GM12878 (cell line): ENCODE measurements around the gene TMEM208. TPM values are rescaled to one million over a fixed set of nuclear protein-coding genes. Genes with fewer than 3 reads are reported as not detected.

ENCODE experiments used
- ASH2L ChIP-seq: fragments of 300-600, 200-600 bp; sonication (generic); IDR thresholded peaks from 2 replicates; pipeline ENCODE4 v1.6.1; 2017; ENCODE audit warnings: low read depth, mild to moderate bottlenecking, borderline replicate concordance
- BCL11A ChIP-seq: IDR thresholded peaks from 2 replicates; pipeline ENCODE4 v1.6.1; 2011; ENCODE audit warnings: low read depth, low read length
- CHD4 ChIP-seq: fragments of 200-600 bp; sonication (generic); IDR thresholded peaks from 2 replicates; pipeline ENCODE4 v1.6.1; 2016; ENCODE audit warnings: mild to moderate bottlenecking
- CREM ChIP-seq: IDR thresholded peaks from 2 replicates; pipeline ENCODE4 v1.6.1; 2014; ENCODE audit warnings: antibody characterized with exemption, low read depth
- GATAD2B ChIP-seq: fragments of 450-650 bp; conservative IDR thresholded peaks from 2 replicates; pipeline ENCODE4 v1.6.1; 2017; ENCODE audit warnings: low read depth, mild to moderate bottlenecking, moderate library complexity
- HCFC1 ChIP-seq: fragments of 150-350 bp; IDR thresholded peaks from 2 replicates; pipeline ENCODE4 v1.6.1; 2014; ENCODE audit warnings: low read length
- HDAC6 ChIP-seq: fragments of 200-600 bp; sonication (generic); IDR thresholded peaks from one replicate; pipeline ENCODE4 v1.8.0; 2017; ENCODE audit warnings: antibody characterized with exemption; ENCODE audit not compliant: unreplicated experiment
- MEF2B ChIP-seq: fragments of 450-650 bp; IDR thresholded peaks from 2 replicates; pipeline ENCODE4 v1.6.1; 2018; ENCODE audit warnings: mild to moderate bottlenecking, moderate library complexity; ENCODE audit not compliant: partially characterized antibody, poor library complexity, severe bottlenecking
- MYC ChIP-seq: IDR thresholded peaks from 2 replicates; pipeline ENCODE4 v1.6.1; 2011; ENCODE audit warnings: mild to moderate bottlenecking, low read length, moderate library complexity, inconsistent platforms; ENCODE audit not compliant: insufficient read depth, insufficient replicate concordance, insufficient read length, severe bottlenecking
- NFYB ChIP-seq: IDR thresholded peaks from 2 replicates; pipeline ENCODE4 v1.6.1; 2011; ENCODE audit warnings: low read depth, mild to moderate bottlenecking, low read length, improper control_type of control experiment, moderate library complexity; ENCODE audit not compliant: insufficient read depth
- NKRF ChIP-seq: fragments of 450-650 bp; conservative IDR thresholded peaks from 2 replicates; pipeline ENCODE4 v1.6.1; 2017; ENCODE audit warnings: mild to moderate bottlenecking, moderate library complexity
- POU2F2 ChIP-seq: IDR thresholded peaks from 3 replicates; pipeline ENCODE4 v1.6.1; 2011; ENCODE audit warnings: low read depth, mild to moderate bottlenecking, low read length, borderline replicate concordance
- RCOR1 ChIP-seq: conservative IDR thresholded peaks from 2 replicates; pipeline ENCODE4 v1.6.1; 2012; ENCODE audit warnings: low read depth, low read length, improper control_type of control experiment
- SKIL ChIP-seq: fragments of 450-650 bp; IDR thresholded peaks from 2 replicates; pipeline ENCODE4 v1.6.1; 2017; ENCODE audit warnings: mild to moderate bottlenecking, low read depth, inconsistent platforms; ENCODE audit not compliant: poor library complexity, severe bottlenecking
- TBL1XR1 ChIP-seq: IDR thresholded peaks from 2 replicates; pipeline ENCODE4 v1.6.1; 2012; ENCODE audit warnings: low read depth, low read length, improper control_type of control experiment
- ZBTB11 ChIP-seq: fragments of 450-650 bp; formaldehyde crosslinking; IDR thresholded peaks from 2 replicates; pipeline ENCODE4 v1.5.0; 2022; ENCODE audit warnings: mild to moderate bottlenecking, missing genetic modification characterization
- ZBTB4 ChIP-seq: fragments of 450-650 bp; formaldehyde crosslinking; IDR thresholded peaks from 2 replicates; pipeline ENCODE4 v1.4.0; 2022; ENCODE audit warnings: mild to moderate bottlenecking, moderate library complexity
- ZNF24 ChIP-seq: fragments of 450-650 bp; IDR thresholded peaks from 2 replicates; pipeline ENCODE4 v1.6.1; 2017; ENCODE audit warnings: antibody characterized with exemption, mild to moderate bottlenecking
- ZSCAN29 ChIP-seq: fragments of 450-650 bp; IDR thresholded peaks from 2 replicates; pipeline ENCODE4 v1.6.1; 2017; ENCODE audit warnings: mild to moderate bottlenecking, moderate library complexity
- polyA plus RNA-seq, 11 experiments: library from polyadenylated mRNA; depleted of rRNA in 4 of 11; unstranded in 6 of 11; stranded (reverse) in 5 of 11; fragments of >200 nt; fragmentation: Nextera tagmentation in 4 of 11; fragmentation: Illumina TruSeq in 1 of 11; extraction: Ambion mirVana in 4 of 11; extraction: Trizol in 1 of 11; gene quantifications; 1 replicate in 1 of 11; 2 replicates in 10 of 11; pipeline versions ENCODE4 v1.2.1 to v1.2.3, GENCODE V29; 2011 to 2016; ENCODE audit warnings: inconsistent platforms in 2 of 11, missing spikeins in 2 of 11, low read depth in 1 of 11
- total RNA-seq, 4 experiments: library from RNA; depleted of rRNA in 3 of 4; stranded (reverse); fragments of >200 nt in 3 of 4; fragmentation: Illumina TruSeq in 1 of 4; extraction: Trizol in 1 of 4; gene quantifications; 2 replicates each; pipeline versions ENCODE4 v1.2.1 to v1.2.3, GENCODE V29; 2013 to 2021

Gene TMEM208
- total and polyA plus RNA-seq, 10 of the 15 experiments (the other 5 are each of a cell fraction or from before 2014, with no cell fraction given), result 34.1 to 244 (median 54.1) TPM

GRCh38 chr16:67191995-67192681 lies 34.8 kb upstream of the TMEM208 start, which contains the start of gene E2F4 (continued):
- 0 out of 2 replicates have a peak, but pooled peaks have one; percentile 52 for TF ChIP-seq ZSCAN29
- no peak for TF ChIP-seq BCL11A
- peak; percentile 67 for TF ChIP-seq CREM
- peak; percentile 68 for TF ChIP-seq HCFC1
- TF ChIP-seq HDAC6, result no peak
- peak; percentile 97 for TF ChIP-seq GATAD2B
- no peak for TF ChIP-seq TBL1XR1
- TF ChIP-seq NFYB, result no peak
- no peak for TF ChIP-seq ZNF24
- peak; percentile 96 for TF ChIP-seq NKRF
- TF ChIP-seq RCOR1, result no peak
- TF ChIP-seq ZBTB4 (CRISPR knock-in tag), result no peak
- peak; percentile 16 for TF ChIP-seq MYC
- TF ChIP-seq POU2F2, result 0 out of 3 replicates have a peak, but pooled peaks have one; percentile 25
- no peak for TF ChIP-seq CHD4
- no peak for TF ChIP-seq ZBTB11
- no peak for TF ChIP-seq ASH2L
- no peak for TF ChIP-seq SKIL
- no peak for TF ChIP-seq MEF2B
